Fibroblast of skin of scalp (primary cell): Measurements from ENCODE around the gene TCF7.
"Not testable (repeated sequence)": the region's sequence is repeated elsewhere in the genome, so short reads cannot be mapped to it uniquely, and the experiment has no call there.

Source experiments
- DNase-seq: peaks from one replicate; pipeline ENCODE4 v3.0.0-alpha.2; 2013

TCF7 gene

GRCh38 chr5:134145779-134146581 is 31.5 kb downstream of the TCF7 start:
- DNase-seq: peak; percentile 72

GRCh38 chr5:134146651-134147518 is 32.4 kb downstream of the TCF7 start:
- no peak for DNase-seq

- no peak for DNase-seq
Measured at GRCh38 chr5:134148316-134148715, 33.8 kb downstream of the TCF7 start.

- DNase-seq: no peak
Measured at GRCh38 chr5:134148986-134149539, 34.6 kb downstream of the TCF7 start.

GRCh38 chr5:134149571-134150303 is 35.3 kb downstream of the TCF7 start:
- DNase-seq: no peak

- no peak for DNase-seq
Measured at GRCh38 chr5:134151723-134152122, 37.2 kb downstream of the TCF7 start.

GRCh38 chr5:134152173-134152832 is 37.8 kb downstream of the TCF7 start:
- not testable (repeated sequence) for DNase-seq

GRCh38 chr5:134153241-134153640 is 38.8 kb downstream of the TCF7 start:
- no peak for DNase-seq

GRCh38 chr5:134153657-134154056 is 39.2 kb downstream of the TCF7 start:
- no peak for DNase-seq

GRCh38 chr5:134161513-134162395 is 47.3 kb downstream of the TCF7 start:
- DNase-seq: no peak

GRCh38 chr5:134162592-134162991 is 48.1 kb downstream of the TCF7 start:
- no peak for DNase-seq

GRCh38 chr5:134171972-134172371 is 57.5 kb downstream of the TCF7 start:
- no peak for DNase-seq

- DNase-seq: peak; percentile 32
Measured at GRCh38 chr5:134174841-134175839, 60.7 kb downstream of the TCF7 start.

- DNase-seq: peak; percentile 7
Measured at GRCh38 chr5:134175921-134176510, 61.5 kb downstream of the TCF7 start.

GRCh38 chr5:134176511-134177368 is 62.3 kb downstream of the TCF7 start, which contains the start of gene SKP1:
TSS of gene SKP1 (minus strand) at chr5:134176950. CDS start at chr5:134174022, 2,928 bp downstream.
- DNase-seq: peak; percentile 82

- peak; percentile 22 for DNase-seq
Measured at GRCh38 chr5:134177369-134178095, 63.1 kb downstream of the TCF7 start.

GRCh38 chr5:134178096-134178419 is 63.6 kb downstream of the TCF7 start:
- DNase-seq: no peak

GRCh38 chr5:134183481-134183880 is 69.0 kb downstream of the TCF7 start:
- DNase-seq: no peak
